GOT3 (cell line): ENCODE results near the gene SH3TC1.

Experiments used
- DNase-seq: peaks from one replicate; lab custom pipeline; 2025; ENCODE audit warnings: mixed read lengths; lab: John Stamatoyannopoulos, UW

SH3TC1 gene

DNA sequence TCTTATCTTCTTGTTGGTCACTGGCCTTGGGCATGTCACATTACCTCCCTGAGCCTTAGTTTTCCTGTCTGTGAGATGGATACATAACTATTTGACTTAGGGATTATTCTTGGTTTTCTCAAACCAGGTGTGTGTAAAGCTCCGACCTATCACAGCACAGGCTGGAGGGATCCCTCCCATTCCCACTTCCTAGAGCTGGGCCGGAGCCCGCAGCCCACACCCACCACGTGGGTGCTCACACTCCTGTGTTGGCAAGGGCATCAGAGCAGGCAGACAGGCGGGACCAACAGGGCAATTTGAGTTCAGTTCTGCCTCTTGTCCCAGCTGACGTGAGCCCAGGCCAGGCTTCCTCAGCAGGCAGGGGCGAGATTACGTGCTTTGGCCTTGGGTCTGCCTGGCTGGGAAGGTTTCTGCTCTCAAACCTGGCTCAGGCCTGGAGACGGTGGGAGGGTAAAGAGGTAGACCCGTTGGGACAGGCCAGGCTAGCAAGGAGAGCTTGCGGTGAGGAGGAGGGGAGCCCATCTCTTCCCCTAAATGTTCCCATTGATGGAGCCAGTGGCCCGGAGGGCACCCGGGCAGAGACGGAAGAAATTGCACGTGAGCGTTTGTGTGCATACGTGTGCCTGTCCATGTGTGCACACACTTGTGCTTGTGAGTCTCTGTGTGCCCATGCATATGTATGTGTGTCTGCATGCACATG, 734 bp upstream of the SH3TC1 start:
- no peak for DNase-seq

DNA sequence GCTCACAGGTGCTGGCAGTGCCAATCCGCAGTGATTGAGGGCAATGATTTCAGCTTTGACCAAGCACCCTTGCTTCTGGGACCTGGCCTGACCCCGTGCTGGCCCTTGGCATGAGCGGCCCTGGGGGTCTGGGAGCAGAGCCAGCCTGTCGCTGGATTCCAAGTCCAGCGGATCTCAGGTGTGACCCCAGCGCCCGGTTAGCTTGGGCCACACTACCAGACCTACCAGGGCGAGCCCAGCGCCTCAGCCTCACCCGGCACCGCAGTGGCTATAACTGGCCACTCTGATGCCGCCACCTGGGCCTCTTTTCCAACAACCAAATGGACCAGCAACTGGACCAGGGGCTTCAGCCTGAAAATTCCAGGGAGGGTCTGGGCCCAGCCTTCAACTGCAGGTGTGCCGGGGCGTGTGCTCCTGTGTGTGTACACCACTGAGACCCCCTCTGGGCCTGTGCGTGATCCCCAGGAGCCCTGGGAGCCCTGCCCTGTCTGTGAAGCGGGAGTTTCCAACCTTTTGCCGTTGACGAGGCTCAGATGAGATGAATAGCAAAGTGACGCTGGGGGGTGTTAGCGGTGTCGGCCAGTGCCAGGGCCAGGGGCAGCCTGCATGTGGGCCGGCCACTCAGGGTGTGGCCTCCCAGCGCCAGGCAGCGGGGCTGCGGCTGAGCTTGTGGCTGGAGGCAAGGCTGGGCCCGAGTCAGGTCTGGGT, 658 bp downstream of the SH3TC1 start:
- DNase-seq: no peak

DNA sequence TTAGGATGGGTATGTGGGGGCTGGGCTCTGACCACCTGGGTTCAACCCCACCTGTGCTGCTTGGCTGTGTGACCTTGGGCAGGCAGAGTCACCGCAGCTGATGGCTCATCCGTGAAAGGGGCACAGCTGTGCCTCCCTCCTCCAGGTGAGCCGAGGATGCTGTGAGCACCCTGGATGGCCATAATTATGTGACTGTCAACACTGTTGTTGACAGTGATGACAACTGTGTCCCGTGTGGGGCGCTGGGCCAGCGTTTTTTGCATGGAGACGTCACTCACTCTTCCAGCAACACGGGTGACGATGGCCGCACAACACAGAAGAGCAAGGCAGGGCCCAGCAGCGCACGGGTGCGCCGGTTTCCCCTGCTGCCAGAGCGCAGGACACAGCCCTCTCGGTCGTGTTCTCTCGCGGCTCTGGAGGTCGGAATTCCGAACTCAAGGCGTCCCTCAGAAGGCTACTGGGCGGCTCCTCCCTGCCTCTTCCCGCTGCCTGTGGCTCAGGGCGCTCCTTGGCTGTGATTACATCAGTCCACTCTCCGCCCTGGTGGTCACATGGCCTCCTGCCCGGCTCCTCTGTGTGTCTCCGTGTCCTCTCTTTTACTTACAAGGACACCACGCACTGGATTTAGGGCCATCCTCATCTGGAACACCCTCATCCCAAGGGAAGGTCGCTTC, 1.3 kb downstream of the SH3TC1 start:
- no peak for DNase-seq

DNA sequence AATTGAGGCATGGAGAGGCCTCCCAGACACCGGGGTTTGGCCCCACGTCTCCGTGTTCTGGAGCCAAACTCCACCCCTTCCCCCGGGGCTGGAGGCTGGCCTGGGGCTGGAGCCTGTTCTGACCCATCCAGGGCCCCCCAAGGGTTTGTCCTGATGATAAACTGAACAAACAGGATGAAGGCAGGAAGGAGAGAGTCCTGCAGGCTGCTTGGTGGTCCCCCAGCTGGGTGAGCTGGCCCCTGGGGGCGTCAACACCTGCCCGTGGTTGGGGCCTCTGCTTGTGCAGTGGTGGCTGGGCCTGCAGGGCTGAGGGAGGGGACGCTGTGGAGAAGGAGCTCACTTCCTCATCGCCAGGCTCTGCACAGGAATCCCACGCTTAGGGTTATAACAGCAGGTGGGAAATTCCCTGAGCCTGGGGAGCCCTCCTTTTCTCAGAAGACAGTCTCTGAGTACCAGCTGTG, 2.3 kb downstream of the SH3TC1 start:
- no peak for DNase-seq

DNA sequence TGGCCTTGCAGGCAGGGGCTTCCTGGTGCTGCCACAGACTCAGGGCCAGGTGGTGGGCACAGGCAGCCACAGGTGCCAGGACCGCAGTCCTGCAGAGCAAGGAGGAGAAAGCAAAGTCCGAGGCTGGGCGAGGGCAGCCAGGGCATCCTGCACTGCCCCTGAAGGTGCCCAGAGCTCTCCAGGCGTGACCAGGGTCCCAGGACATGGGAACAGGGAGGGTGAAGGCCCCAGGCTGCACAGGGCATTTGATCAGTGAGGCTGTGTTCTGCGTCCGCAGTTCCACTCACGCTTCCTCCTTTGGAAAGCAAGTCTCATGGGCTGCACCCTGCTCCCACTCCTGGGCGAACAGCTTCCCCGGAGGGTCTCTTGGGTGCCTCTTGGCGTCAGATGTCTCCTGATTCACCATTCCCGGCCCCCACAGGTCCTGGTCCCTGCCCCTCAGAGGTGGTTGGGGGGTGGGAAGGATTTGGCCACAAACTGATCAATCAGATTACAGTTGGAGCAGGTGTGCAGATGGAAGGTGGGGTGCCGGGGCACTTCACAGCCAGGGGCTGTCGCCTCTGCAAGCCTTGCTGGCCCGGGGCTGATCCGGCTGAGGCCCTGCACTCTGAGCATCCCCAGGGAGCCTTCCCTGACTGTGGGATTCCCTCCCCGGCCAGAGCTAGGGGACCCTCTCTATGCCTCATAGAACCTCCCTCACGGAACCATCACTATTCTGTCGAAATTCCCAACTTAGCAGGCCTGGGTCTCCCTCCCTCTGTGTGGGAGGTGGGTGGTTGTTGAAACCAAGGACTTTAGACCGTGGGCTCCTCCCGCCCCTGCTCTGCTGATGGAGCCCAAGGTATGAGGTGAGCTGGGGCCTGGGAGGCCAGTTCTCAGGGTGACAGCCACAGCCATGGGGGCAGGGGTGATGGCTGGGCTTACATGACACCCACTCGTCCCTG, 3.3 kb downstream of the SH3TC1 start:
- no peak for DNase-seq

DNA sequence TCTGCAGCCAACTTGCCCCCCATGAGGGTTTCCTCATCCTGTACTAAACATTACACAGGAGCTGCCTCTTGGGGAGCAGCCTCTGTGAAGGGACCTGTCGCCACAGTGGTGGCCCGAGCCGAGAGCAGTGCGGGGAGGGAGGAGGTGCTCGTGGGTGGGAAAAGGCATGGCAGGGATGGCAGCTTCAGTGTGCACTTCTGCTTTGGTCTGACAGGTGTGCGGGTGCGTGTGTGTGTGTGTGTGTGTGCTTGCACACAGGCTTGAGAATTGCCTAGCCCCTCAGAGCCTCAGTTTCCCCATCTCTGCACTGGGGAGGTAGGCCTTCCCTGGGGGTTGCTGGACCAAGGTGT, 3.9 kb downstream of the SH3TC1 start:
- DNase-seq: no peak

DNA sequence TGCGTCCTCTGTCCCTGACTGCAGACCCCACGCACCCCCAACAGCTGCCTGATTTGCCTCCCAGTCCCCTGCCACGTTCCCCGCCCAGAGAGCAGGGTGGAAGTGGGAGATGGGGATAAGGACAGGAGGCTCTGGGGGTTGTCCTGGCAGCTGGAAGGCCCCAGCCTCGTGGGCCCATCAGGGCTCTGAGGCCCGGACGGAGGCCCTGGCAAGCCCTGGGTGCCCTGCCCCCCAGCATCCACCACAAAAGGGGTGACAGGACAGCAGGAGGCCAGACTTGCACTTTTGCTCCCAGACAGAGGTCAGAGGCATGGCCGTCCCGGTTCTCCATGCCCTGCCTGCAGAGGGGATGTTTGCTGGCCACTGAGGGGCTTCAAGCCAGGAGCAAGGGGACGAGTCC, 4.7 kb downstream of the SH3TC1 start:
- no peak for DNase-seq

DNA sequence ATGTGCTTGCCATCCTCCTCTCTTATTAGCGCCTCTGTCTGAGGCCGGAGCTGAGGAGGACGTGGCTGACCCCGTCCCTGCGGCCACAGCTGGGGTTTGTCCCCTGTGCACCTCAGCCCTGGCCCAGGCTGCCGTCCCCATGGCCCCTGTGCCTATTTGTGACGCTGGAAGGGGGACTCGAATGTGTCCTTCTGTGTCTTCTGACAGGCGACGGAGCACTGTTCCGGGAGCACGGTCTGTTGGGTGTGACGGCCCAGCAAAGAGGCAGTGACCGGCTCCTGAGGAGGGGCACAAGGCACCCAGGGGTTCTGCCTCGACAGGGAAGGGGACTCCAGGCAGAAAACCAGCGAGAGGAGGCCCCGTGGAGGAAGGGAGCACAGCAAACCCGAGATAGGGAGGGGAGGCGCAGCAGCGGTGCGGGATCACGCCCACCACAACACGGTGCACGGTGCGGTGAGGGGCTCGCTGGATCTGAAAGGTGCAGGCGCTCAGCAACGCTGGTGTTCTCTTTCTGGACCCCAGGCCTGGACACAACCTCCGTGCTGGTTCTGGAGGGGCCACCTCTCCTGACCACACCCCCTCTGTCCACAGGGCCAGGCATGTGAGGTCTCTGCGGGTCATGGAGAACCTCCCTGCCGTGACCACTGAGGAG, 5.6 kb downstream of the SH3TC1 start:
- DNase-seq: no peak

DNA sequence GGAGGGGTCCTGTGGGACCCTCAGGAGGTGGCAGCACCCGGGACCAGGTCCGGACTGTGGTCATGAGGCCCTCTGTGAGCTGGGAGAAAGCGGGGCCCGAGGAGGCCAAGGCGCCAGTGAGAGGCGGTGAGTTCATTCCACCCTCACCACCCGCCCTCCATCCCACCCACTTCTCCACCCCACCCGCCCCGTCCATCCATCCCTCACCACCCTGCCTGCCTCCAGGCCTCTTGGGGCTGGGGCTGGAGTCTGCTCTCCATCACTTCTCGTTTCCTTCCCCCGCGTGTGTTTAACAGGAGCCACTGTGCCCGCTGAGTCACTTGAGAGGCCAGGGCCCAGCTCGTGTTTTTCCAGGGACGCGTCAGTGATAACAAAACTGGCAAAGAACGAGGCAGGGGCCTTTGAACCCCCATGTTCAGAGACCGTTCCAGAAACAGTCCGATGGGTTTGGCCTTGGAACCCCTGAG, 6.2 kb downstream of the SH3TC1 start:
- DNase-seq: no peak

DNA sequence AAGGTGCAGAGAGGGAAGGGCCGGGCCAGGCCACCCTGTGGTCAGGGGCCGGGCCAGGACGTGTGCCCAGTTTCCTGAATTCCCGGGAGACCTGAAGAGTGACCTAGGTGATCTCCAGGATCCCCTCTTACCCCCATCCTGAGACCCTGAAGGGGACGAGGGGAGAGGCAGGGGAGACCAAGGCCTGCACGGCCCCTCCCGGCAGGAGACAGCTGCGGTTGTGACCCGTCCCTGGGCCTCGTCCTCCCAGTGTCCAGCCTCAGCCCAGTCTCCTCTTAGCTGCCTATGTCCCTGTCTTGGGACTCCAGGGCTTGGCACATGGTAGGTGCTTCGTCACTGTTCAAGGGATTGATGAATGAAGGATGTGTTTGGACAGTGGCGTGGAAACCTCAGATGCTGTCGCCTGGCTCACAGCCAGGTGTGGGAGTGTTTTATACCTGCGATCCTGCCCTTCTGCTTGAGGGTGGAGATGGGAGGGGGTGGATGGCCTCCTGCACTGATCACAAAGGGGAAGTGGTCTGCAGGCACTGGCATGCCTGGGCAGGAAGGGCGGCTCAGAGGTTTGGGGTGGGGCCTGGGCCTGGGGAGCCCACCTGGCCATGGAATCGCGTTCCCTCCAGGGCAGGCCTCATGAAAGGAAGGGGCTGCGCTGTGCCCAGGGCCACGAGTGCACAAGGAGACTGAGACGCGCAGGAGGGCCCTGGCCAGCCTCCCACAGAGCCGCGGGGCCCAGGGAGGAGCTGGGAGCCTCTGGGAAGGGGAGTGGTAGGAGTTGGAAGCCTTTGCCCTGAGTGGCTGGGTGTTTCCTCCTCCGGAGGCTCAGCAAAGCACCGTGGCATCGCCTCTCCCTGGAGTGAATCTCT, 6.9 kb downstream of the SH3TC1 start:
- no peak for DNase-seq

DNA sequence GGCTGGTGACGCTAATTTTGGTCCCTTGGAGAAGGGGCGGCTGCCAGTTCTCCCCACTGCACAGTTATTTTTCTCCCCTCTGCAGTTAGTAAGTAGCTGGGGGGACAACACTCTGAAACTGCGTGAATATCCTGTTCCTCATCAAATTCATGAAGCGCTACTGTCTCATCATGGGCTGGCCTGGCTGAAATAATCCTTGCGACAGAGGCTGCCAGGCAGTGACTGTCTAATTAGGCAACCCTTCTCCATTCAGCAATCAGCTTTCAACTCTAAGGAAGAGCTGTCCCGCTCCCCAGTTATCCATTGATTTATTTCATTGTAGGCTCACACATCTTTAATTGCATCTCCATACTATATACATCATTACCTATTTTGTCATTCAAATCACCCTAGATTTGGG, 8.2 kb downstream of the SH3TC1 start:
- DNase-seq: no peak

DNA sequence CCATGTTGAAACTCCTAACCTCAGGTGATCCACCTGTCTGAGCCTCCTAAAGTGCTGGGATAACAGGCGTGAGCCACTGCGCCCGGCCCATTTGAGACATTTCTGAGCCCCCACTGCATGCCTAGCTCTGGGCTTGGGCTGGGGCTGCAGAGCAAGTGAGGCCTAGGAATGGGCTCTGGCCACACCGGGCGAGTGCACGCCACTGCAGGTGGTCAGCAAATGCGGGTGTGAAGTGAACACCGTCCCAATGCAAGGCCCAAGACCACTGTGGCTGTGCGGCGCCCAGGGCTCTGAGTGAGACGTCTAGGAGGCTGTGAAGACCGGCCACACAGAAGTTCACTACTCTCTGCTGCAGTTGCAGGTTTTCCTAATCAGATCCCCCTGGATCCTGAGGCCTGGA, 9.5 kb downstream of the SH3TC1 start:
- no peak for DNase-seq

DNA sequence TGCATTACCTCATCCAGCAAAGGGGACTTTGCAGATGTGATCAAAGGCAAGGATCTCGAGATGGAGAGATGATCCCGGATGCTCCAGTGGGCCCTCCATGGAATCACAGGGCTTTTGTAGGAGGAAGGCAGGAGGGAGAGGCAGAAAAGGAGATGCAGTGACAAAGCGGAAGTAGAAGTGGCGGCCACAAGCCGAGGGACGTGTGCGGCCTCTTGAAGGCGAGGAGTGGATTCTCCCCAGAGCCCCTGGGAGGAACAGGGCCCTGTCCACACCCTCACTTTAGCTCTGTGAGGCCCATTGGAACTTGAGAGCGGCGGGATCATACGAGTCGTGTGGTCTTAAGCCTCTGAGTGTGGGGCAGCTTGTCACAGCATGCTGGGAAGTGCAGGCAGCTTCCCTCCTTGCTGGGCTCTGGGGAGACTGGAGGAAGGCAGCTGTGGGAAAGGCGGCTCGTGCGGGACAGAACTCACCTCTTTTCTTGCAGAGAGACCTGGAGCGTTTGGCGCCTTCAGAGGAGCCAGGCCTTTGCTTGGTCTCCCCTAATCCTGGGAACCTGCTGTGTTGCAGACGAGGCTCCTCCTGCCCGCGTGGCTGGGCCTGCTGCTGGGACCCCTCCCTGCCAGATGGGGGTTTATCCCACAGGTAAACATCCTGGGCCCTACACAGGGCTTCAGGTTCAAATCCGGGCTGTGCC, 10.2 kb downstream of the SH3TC1 start:
- no peak for DNase-seq

DNA sequence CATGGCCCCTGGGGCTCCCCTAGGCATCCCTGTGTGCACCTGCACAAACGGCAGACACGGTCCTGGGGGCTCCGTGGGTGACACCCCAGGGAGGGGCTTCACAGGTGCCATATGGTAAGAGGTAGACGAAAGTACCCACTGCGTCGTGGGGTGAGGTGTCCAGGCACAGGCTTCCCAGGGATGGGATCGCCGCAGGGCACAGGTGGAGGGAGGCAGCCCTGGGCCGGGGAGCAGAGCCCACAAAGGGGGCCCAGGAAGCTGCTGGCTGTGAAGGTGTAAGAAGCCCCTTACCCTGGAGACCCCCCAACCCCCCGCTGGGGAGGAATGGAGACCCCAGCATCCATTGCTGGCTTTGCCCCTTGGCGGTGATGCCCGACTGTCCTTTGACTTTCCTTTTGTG, 10.9 kb downstream of the SH3TC1 start:
- DNase-seq: no peak

DNA sequence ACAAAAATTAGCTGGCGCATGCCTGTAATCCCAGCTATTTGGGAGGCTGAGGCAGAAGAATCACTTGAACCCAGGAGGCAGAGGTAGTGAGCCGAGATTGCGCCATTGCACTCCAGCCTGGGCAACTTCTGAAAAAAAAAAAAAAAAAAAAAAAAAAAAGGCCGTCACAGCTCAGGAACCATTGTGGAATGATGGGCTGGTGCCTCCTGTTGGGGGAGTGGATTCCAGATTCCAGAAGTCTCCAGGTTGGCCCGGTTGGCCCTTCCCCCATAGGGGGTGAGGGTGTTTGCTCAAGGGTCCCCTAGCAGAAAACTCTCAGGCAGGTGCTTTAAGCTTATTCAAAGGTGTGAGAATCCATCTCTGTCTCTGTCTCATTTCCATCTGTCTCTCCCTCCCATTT, 11.5 kb downstream of the SH3TC1 start:
- no peak for DNase-seq

DNA sequence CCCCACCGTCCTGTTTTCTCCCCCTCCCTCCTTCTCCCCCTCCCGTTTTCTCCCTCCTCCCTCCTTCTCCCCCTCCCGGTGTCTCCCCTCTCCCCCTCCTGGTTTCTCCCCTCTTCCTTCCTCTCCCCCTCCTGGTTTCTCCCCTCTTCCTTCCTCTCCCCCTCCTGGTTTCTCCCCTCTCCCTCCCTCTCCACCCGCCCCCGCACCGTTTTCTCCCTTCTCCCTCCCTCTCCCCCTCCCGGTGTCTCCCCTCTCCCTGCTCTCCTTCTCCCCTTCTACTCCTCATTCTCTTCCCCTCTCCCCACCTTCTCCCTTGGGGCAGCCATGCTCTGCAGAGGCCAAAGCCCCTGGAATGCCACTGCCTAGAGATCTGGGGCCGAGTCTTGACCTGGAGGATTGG, 12.2 kb downstream of the SH3TC1 start:
- DNase-seq: no peak

DNA sequence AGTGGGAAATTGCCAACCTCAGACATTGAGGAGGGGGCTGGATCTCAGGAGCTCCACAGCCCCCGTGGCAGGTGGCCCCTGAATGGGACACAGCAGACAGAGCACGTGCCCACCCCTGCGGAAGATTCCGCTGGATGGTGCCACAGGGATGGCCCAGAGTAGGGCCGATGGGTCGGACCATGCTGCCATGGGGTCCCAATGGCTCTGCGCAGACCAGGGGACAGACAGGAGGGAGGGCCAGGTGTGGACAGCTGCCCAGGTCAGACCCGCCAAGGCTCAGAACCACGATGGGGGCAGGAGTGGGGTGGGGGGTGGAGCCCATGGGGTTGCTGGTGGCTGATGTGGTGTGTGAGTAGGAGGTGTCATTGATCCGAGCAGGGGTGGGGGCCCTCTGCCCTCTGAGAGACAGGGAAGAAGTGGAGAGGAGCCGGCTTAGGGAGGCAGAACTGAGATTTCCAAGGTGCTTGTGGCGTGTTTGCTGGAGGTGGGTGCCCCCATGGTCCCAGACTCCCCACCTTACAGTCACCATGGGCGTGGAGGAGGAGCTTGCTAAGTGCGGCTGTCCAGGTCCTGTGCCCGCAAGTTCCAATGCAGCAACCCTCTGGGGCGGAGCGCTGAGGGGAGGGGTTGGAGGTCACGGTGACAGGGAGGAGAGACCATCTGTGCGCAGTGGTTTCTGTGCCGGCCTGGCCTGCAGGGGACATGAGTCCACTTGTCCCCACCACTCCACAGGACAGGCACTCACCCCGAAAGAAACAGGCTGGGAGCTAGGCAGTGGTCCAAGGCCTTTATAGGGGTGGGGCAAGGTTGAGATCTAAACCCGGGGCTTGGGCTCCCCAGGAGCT, 12.9 kb downstream of the SH3TC1 start:
- no peak for DNase-seq

DNA sequence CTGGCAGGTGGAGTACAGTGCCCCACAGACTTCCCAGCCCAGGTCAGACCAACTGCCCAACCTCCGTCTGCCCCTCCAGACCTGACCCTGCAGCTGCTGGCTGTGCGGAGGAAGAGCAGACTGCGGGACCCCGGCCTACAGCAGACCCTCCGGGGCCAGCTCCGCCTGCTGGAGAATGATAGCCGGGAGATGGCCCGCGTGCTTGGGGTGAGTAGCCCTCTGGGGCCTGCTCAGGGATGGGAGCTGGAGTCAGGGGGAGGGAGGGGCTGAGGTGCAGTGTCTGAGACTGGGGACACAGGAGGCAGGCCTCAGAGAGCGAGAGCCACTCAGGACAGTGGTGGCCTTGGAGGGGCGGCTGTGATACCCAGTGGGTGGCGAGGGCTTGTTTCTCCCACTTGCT, 13.5 kb downstream of the SH3TC1 start:
- no peak for DNase-seq

DNA sequence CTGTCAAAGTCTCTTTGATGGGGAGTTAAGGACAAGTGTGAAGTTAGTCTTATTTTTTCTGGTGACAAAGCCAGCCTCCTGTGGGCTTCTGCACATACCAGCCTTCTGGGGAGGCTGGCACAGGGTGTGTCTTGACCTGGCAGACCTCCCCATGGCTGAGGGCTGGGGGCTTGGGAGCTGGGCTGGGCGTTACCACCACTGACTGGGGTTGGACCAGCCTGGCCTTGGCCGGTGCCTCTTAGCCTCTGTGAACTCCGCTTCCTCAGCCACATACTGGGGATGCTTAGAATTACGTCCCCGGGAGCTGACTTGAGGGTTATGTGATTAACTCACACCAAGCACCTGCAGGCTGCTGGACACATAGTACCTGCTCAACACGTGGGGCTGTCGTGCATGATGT, 14.0 kb downstream of the SH3TC1 start:
- no peak for DNase-seq
